Measurements from ENCODE around the gene CHRNB4.

DNA sequence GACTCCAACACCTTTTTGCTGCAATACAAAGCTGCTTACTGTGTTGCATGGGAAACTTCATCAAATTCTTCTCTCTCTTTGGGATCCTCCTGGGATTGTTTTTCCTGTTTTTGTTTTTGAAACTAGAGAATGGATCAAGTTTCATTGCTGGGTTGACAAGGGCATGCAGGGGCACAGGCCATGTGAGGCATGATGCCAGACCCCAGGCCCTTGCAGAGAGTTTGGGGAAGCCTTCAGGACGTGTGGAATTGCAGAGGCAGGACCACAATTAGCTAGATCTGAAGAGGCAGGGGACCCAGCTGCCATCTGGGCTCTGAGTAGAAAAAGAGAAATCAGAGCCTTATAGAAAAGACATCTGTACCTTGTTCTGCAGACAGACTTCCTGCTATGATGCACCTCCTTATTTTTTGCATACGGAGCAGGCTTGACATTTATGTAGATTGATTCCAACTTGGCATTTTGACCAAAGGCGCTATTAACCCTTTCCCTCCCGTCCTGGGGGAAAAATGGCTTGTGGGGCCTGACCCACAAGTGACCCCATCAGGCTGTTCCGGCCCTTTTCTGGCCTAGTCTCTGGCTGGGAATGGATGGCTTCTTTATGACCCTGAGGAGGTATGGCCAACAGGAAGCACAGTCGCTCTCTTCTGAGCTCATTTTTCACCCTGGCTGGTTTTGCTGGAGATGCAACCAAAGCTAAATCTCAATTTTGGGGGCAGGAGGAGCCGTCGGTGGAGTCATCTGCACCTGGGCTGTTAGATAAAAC is 44.3 kb upstream of the CHRNB4 start:
- TF ChIP-seq, protein P1, sequence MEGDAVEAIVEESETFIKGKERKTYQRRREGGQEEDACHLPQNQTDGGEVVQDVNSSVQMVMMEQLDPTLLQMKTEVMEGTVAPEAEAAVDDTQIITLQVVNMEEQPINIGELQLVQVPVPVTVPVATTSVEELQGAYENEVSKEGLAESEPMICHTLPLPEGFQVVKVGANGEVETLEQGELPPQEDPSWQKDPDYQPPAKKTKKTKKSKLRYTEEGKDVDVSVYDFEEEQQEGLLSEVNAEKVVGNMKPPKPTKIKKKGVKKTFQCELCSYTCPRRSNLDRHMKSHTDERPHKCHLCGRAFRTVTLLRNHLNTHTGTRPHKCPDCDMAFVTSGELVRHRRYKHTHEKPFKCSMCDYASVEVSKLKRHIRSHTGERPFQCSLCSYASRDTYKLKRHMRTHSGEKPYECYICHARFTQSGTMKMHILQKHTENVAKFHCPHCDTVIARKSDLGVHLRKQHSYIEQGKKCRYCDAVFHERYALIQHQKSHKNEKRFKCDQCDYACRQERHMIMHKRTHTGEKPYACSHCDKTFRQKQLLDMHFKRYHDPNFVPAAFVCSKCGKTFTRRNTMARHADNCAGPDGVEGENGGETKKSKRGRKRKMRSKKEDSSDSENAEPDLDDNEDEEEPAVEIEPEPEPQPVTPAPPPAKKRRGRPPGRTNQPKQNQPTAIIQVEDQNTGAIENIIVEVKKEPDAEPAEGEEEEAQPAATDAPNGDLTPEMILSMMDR (IDR thresholded peaks at IDR 0.05 in 2 of 3, conservative IDR thresholded peaks at IDR 0.05 in 1 of 3; ENCODE audit: control insufficient read depth in 2 of 3, extremely low read depth in 1 of 3, insufficient read depth in 1 of 3, low read depth in 3 of 3, low read length in 3 of 3), result no peak
- TF ChIP-seq EP300 (IDR thresholded peaks at IDR 0.05; ENCODE audit: borderline replicate concordance in 1 of 2, control insufficient read depth in 1 of 2, low read depth in 2 of 2, low read length in 2 of 2) (no peak), SP1 (IDR thresholded peaks at IDR 0.05; ENCODE audit: low read depth, low read length) (no peak)
